ENCODE results near the gene ROBO2. TPM values are rescaled to one million over a fixed set of nuclear protein-coding genes. Genes with fewer than 3 reads are reported as not detected.

Gene ROBO2
- total RNA-seq, 1 donor from 2014 or later: not detected

DNA sequence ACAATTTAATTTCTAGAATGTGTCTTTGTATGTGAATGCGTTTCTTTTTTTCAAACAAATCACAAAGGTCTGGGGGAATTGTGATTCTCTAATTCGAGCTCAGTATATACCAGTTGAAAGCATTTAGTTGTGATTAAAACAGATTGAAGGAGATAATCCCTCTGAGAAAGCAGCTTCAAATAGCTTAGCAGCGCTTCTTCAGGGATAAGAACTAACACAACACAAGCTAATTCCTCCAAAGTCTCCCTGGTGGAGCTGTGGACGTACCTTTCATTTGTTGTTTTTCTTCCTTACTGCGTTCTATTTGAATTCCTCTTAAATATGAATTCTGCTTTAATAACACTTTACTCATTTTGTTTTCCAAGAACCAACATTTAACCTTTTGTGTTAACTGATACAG lies 286.7 kb downstream of the ROBO2 start:
- intact Hi-C loops (cut with micrococcal nuclease): no loop called here

DNA sequence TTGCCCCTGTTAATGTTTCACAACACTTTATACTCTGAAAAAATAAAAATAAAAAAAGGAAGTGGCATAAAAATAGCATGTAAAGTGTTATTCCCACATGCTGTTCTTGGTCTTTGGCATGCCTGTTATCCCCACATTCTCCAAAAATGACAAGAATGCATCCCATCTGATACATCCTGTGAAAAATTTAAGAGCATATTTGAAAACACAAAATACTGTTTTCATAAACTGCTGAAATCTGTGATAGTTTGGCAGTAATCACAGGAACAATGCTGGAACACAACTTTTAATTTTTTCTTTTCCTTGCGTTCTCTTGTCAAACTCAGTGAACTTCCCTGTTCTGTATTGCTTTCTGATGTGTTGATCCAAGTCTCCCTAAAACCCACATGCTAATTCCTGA lies 288.8 kb downstream of the ROBO2 start:
- intact Hi-C loops (cut with micrococcal nuclease): no loop called here

DNA sequence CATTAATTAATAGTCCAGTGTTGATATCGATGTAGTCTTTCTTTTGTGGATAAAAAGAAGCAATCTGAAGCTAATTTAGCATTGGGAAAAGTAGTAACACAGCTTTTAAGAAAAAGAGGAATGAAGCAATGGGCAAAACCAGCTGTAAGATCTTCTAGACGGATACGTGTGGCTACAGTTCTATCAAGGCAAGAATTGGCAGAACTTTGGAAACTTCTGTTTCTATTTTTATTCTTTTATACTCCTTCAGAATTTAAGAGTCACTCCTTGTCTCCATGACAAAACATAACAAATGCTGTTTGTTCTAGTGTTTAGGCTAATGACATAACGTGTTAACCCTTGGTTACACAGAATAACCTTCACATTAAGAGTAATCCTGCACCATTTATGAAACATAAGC lies 289.2 kb downstream of the ROBO2 start:
- intact Hi-C loops (cut with micrococcal nuclease): no loop called here

DNA sequence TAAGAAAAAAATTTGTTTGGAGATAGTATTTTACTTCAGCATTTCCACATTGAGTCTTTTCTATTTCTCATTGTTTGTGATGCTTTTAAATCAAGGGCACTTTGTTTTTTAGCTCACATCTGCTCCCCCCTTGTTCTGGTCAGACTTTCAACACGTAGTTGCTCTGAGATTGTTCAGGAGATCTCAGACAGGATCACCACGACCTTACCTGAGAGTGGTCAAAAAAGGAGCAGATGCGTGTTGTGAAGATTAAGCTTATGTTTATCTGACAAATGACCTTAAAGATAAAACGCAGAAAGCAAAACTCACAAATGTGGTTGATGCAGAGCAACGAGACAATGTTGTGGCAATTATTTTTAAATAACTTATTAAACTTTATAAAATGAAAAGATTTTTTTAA lies 298.3 kb downstream of the ROBO2 start:
- intact Hi-C loops (cut with micrococcal nuclease): no loop called here

DNA sequence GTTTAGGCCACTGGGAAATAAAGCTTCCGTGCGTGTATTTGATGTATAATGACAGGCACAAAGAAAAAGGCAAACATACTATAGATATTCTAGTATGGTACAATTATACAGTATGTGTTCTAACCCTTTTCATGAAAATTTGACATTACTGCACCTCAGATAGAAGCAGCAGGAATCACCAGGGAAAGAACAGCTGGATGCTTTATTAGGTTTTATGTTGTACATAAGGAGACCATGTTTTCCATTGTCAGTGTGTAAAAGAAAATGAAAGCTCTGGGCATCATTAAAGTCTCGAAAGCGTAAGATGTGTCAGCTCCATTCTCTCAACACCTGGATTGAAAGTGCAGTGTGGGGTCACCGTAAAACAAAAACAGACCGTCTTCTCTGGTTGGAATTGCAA lies 302.1 kb downstream of the ROBO2 start:
- intact Hi-C loops (cut with micrococcal nuclease): no loop called here

DNA sequence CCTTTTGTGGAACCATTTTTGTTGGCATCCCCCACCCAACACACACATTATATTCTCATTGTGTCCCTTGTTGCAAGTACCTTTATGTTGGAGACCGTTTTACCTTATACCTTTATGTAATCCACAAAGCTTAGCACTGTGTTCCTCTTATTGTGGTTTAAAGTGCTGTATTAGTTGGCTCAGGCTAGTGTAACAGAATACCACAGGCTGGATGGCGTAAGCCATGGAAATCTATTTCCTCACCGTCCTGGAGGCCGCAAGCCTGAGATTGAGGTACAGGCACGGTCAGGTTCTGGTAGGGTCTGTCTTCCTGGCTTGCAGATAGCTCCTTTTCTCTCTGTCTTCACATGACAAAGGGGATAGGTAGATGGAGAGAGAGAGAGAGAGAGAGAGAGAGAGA lies 302.8 kb downstream of the ROBO2 start:
- intact Hi-C loops (cut with micrococcal nuclease): no loop called here

DNA sequence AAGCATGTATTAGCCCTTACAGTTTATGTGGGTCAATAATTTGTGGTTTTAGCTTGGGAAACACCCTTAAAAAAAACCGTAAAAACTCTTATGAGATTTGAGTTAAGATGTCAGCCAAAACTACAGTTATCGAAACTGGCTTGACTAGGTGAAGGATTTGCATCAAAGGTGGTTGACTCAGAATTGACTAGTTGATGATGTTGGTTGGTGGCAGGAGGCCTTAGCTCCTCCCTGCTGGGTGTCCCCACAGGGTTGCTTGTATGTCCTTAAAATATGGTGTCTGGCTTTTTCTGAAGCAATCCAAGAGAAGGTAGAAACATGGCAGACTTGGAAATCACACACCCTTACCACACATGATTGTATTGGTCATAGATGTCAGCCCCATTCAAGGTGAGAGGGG lies 305.1 kb downstream of the ROBO2 start:
- intact Hi-C loops (cut with micrococcal nuclease): no loop called here

GRCh38 chr3:77348244-77348855 lies 308.5 kb downstream of the ROBO2 start:
- intact Hi-C loops (cut with micrococcal nuclease): no loop called here

DNA sequence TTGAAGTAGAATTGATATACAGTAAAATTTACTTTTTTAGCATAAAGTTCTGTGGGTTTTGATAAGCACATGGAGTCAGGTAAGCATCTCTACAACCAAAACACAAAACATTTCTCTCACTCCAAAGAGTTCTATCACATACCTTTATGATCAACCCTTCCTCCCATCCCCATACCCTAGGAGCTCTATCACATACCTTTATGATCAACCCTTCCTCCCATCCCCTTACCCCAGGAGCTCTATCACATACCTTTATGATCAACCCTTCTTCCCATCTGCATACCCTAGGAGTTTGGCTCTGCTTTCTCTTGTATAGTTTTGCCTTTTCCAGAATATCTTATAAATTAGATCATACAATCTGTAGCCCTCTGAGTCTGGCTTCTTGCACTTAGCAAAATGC lies 315.1 kb downstream of the ROBO2 start:
- intact Hi-C loops (cut with micrococcal nuclease): no loop called here

DNA sequence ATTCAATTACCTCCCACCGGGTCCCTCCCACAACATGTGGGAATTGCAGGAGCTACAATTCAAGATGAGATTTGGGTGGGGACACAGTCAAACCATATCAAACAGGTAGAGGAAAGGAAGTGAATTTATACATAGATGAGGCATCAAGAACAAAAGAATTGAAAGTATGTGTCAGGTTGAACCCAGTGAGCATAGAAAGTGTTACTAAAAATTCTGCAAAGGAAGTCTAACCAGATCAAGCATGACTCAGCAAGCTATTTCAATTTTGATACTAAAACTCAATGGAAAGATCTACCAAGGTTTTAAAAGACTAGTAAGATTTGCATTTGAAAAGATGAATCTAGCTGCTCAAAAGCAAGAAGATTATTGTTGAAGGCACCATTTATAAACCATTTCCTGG lies 323.0 kb downstream of the ROBO2 start:
- intact Hi-C loops (cut with micrococcal nuclease): no loop called here

- intact Hi-C loops (cut with micrococcal nuclease): no loop called here
Measured at GRCh38 chr3:77365152-77365551, 325.3 kb downstream of the ROBO2 start.

- intact Hi-C loops (cut with micrococcal nuclease): no loop called here
Measured at GRCh38 chr3:77370413-77370812, 330.5 kb downstream of the ROBO2 start.

- intact Hi-C loops (cut with micrococcal nuclease): no loop called here
Measured at GRCh38 chr3:77372018-77372417, 332.1 kb downstream of the ROBO2 start.

DNA sequence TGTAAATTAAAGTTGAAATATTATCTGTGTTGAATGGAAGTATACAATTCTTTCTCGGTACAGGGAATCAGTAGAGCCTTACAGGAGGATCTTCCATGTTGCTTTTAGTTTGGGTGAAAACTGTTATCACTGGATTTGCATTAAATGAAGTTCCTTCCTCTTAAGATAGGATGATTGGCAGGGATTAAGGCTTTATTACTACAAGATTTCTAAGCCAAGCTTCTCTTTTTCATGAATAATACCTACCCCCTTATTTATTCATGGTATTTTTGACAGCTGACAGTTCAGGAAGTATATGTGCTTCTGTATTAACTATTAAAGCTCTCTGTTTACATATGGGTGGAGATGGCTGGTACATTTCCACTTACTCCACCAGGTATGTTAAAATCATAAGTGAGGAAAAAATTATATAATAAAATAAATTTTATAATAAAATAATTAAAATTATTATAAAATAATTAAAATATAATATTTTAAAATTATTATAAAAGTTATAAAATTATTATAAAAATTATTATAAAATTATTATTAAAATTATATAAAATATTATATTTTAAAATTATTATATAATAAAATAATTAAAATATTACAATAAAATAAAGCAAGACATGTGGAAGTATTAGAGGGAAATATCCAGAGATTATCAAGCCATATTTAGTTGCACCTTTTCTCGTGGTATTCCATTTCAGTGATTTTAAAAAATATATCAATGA lies 332.9 kb downstream of the ROBO2 start:
- intact Hi-C loops (cut with micrococcal nuclease): no loop called here

DNA sequence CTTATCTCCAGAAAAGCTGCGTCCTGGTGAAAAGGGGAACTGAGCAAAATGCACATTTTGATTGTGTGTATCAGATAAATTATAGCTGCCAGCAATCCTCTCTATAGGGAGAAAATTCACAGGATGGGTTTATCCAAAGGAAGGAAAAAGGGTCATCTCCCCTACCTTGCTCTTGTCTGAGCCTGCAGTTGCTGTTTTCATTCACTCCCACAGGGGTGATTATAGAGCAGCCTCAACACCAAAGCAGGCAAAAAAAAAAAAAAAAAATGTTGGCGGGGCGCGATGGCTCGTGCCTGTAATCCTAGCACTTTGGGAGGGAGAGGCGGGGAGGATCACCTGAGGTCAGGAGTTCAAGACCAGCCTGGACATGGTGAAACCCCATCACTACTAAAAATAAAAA lies 333.7 kb downstream of the ROBO2 start:
- intact Hi-C loops (cut with micrococcal nuclease): no loop called here

DNA sequence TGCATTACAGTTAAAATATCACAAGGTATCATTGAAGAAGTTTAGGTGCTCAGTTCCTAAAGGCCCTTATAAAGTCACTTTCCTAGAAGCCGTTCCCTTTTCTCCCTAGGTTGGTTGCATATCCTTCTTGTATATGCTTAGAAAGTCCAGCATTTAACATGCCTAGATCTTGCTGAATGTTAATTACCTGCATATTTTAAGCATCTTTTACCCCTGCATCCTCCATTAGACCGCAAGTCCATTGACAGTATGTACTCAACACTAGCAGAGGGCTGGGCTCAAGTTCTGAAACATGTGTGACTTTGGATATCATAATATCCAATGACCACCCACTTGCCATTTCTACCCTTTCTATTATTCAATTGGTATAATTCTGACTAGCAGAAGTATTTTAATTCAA lies 336.6 kb downstream of the ROBO2 start:
- intact Hi-C loops (cut with micrococcal nuclease): no loop called here

- intact Hi-C loops (cut with micrococcal nuclease): no loop called here
Measured at GRCh38 chr3:77377717-77378116, 337.8 kb downstream of the ROBO2 start.

DNA sequence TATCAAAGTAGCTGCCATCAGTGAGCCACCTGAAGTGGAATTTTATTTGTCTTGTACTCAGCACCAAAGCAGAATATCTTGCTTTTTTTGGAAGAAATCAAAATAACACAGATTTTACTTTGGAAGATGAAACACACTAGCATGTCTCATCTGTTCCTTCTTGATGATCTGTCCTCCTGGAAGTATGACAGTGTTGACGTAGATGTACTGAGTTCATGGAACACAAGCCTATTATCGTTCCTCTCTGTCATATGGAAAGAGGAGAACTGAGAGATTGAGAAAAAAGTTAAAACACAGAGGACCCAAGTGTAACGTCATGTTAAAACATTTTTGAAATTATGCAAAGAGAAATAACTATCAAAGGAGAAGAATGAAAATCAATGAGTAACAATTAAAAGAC lies 340.2 kb downstream of the ROBO2 start:
- intact Hi-C loops (cut with micrococcal nuclease): no loop called here

GRCh38 chr3:77381431-77381830 lies 341.5 kb downstream of the ROBO2 start:
- intact Hi-C loops (cut with micrococcal nuclease): no loop called here

DNA sequence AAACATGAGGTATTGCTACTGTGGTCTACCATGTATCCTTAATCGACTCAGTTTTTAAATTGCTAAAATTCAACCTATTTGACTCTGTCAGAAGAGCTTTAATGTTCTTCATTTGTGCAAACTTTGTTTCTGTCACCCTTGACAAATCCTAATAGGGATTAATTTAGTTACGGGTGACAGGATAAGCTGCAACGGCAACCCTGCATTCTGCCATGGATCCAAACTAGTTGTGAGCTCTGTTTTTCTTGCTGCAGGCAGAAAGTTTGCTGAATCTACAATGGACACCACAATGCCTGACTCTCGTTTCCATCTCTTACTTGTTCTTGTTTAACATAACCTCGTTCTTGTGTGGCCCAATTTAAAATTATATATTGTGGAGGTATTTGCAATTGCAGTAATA lies 352.3 kb downstream of the ROBO2 start:
- intact Hi-C loops (cut with micrococcal nuclease): no loop called here

DNA sequence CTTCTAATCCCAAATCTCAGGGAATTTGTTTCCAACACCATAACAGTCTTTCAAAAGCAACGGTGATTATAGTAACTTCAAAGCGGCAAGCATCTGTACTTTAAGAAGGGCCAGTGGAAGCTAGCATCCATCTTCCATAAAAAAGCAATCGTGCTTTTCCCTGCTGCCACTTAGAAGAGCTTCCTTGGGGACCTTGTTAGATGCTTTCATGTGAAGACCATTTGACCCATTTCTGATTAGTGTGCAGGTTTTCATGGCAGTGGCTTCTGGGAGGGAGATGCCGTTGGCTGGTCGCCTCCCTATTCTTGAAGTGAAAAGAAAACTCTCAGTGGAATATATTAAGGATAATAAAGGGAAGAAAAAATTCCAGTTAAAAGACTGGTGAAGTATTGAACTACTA lies 354.1 kb downstream of the ROBO2 start:
- intact Hi-C loops (cut with micrococcal nuclease): no loop called here

DNA sequence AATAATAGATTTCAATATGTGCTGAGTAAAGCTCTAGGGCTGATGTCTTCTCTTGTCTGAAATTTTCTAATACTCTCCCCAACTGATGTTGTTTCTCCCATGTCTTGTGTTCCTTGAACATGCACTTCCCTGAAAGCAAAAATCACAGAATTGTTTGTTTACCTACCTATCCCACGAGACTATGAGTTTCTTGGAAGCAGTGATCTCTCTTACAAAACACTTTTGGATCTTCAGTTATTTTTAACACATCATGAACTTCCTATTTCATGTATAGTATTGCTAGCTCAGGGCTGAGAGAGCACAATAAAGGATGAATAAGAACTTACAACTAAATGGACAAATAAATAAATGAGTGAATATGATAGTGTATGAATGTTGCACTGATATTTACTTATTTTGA lies 365.0 kb downstream of the ROBO2 start:
- intact Hi-C loops (cut with micrococcal nuclease): no loop called here

- intact Hi-C loops (cut with micrococcal nuclease): no loop called here
Measured at GRCh38 chr3:77407441-77407840, 367.5 kb downstream of the ROBO2 start.
